Measurements from ENCODE around the gene GINS1.
A peak's percentile ranks its signal among the peaks of the same experiment; 100 is the strongest.

GINS1 gene

DNA sequence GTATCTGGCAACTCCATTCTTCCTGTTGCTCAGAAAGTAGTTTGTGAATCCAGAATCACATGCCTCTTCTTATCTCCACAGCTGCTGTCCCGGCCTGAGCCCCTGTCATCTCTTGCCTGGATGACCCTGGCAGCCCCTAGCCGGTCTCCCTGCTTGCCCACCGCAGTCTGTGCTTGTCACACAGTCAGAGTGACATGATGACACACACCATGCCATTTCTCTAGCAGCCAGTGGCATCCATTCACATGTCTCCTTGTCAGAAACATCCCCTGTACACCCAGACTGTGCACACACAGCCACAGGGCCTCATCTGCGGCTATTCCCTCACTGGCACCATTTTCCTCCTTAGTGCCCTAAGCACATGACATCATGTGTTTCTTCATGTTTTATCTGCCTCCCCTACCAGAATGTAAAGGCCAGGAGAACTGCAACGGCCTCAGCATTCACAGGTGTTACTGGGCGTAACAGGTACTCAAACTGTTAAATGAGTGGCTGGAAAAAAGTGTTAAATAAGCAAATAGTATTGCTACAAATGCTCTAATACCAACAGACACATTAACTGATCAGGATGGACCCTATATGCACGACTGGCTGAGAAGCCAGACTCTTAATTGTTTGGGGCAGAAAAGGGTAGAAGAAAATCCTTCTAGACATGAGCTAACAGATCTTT, 26.4 kb upstream of the GINS1 start:
- TF ChIP-seq, protein P1, sequence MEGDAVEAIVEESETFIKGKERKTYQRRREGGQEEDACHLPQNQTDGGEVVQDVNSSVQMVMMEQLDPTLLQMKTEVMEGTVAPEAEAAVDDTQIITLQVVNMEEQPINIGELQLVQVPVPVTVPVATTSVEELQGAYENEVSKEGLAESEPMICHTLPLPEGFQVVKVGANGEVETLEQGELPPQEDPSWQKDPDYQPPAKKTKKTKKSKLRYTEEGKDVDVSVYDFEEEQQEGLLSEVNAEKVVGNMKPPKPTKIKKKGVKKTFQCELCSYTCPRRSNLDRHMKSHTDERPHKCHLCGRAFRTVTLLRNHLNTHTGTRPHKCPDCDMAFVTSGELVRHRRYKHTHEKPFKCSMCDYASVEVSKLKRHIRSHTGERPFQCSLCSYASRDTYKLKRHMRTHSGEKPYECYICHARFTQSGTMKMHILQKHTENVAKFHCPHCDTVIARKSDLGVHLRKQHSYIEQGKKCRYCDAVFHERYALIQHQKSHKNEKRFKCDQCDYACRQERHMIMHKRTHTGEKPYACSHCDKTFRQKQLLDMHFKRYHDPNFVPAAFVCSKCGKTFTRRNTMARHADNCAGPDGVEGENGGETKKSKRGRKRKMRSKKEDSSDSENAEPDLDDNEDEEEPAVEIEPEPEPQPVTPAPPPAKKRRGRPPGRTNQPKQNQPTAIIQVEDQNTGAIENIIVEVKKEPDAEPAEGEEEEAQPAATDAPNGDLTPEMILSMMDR (IDR thresholded peaks at IDR 0.05): no peak
- H3K36me3 ChIP-seq: no peaks in the 10 kb centered on the region
- H3K4me3 ChIP-seq (ENCODE audit: low read depth in 1 of 2, low read length in 1 of 2): no peak overlapping the region

DNA sequence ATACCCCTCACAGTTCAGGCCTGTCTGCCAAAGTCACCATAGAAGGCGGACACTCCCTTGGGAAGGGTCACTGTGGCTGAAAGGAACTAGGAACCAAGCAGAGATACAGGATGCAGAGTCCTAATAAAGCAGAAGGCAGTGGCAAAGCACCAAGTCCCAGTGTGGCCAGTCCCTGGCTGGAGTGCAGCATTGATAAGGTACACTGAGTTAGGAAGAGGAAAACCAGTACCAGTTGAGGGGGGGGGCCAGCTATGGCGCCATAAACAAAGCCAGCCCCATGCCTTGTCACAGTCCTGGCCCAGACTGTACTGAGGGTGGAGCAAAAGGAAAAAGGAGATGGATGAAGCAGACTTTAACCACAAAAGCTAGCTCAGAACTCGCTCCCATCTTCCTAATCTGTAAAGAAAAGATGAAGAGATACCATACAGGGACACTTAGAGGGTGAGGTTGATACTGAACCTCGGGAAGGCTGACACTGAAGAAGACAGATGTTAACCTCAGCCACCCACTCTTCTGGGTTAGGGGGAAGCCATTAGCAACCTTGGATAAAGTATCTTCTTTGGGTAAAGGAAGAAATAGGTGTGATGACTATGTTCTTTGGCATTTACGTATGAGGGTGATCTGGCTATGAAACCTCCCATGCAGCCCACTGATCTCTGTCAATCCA, 24.6 kb upstream of the GINS1 start:
- H3K27me3 ChIP-seq: no peaks in the 10 kb centered on the region
- H3K4me3 ChIP-seq (ENCODE audit: low read depth in 1 of 2, low read length in 1 of 2): no peak overlapping the region
- H3K9me3 ChIP-seq: no peaks in the 10 kb centered on the region
- no peak overlapping the region for H3K27ac ChIP-seq
- no peaks in the 10 kb centered on the region for H3K4me1 ChIP-seq (ENCODE audit: control insufficient read depth in 1 of 2, insufficient read depth in 1 of 2, low read depth in 1 of 2, low read length in 1 of 2)
- TF ChIP-seq, protein P1 (IDR thresholded peaks at IDR 0.05): no peak
- H3K36me3 ChIP-seq: no peaks in the 10 kb centered on the region

More for the DNA sequence above, 26.4 kb upstream of the GINS1 start:
- no peaks in the 10 kb centered on the region for H3K9me3 ChIP-seq
- H3K4me1 ChIP-seq (ENCODE audit: control insufficient read depth in 1 of 2, insufficient read depth in 1 of 2, low read depth in 1 of 2, low read length in 1 of 2): no peaks in the 10 kb centered on the region
- no peak overlapping the region for H3K27ac ChIP-seq
- H3K27me3 ChIP-seq: no peaks in the 10 kb centered on the region

DNA sequence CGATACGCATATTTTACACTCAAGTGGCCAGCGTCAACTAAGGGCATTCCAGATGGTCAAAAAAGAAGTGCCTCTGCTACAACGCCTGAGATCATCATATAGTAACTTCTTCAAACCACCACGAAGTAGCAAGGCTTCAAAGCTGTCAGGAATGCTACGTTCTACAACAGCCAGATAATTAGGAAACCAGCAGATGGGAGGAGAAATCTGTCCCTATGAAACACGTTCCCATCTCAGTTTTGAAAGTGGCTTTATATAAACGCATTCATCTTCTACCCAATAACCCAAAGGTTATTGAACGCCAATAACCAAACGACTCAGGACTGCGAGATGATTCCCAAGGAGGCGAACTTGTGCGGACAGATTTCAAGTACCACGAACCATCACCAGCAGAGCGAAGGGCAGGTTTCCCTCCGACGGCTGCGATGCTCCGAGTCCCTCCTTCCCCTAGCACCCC, 18.0 kb upstream of the GINS1 start:
- H3K27ac ChIP-seq: no peak overlapping the region
- no peaks in the 10 kb centered on the region for H3K36me3 ChIP-seq
- peak overlapping the region; percentile 64 to 68 for H3K4me3 ChIP-seq (ENCODE audit: low read depth in 1 of 2, low read length in 1 of 2)
- H3K27me3 ChIP-seq: peaks cover 16% of the 10 kb centered on the region
- H3K9me3 ChIP-seq: no peaks in the 10 kb centered on the region
- H3K4me1 ChIP-seq (ENCODE audit: control insufficient read depth in 1 of 2, insufficient read depth in 1 of 2, low read depth in 1 of 2, low read length in 1 of 2): peaks cover 19 to 21% of the 10 kb centered on the region in 2 experiments
- TF ChIP-seq, protein P1 (IDR thresholded peaks at IDR 0.05): no peak

DNA sequence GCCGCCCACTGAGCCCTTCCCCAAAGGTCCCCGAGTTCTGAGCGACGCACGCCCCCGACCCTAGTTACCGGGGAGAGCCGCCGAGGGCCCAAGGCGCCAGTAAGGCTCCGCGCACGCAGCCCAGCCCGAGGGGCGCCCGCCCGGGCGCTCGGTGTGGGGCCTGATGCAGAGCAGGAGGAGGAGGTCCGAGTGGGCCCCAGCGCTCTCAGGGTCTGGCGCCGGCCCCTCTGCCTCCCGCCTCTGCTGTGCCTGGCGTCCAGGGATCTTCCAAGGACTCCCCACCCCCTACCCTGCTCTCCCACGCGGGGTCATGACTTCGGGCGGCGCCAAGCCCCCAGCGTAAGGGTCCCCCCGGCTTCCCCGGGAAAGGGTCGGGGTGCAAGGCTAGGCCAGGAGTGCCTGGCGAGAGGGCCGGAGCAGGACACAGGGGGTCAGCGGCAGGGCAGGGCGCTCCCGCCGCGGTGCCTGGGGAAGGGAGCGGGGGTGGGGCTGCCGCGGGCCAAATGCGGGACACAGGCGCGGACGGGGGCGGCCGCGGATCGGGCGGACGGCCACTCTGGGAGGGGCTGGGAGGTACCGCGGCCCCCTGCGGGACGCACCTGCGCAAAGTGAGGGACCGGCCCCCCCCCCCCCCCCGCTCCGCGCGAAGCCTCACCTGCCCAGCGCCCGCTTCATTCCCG, 17.5 kb upstream of the GINS1 start:
- Histone ChIP-seq H3K27me3 (peaks cover 16% of the 10 kb centered on the region), H3K27ac (peak overlapping the region; percentile 77), H3K36me3 (no peaks in the 10 kb centered on the region), H3K9me3 (no peaks in the 10 kb centered on the region), H3K4me3 (ENCODE audit: low read depth in 1 of 2, low read length in 1 of 2) (peak overlapping the region; percentile 64 to 68), H3K4me1 (ENCODE audit: control insufficient read depth in 1 of 2, insufficient read depth in 1 of 2, low read depth in 1 of 2, low read length in 1 of 2) (peaks cover 19 to 21% of the 10 kb centered on the region in 2 experiments)
- TF ChIP-seq, protein P1 (IDR thresholded peaks at IDR 0.05): no peak

DNA sequence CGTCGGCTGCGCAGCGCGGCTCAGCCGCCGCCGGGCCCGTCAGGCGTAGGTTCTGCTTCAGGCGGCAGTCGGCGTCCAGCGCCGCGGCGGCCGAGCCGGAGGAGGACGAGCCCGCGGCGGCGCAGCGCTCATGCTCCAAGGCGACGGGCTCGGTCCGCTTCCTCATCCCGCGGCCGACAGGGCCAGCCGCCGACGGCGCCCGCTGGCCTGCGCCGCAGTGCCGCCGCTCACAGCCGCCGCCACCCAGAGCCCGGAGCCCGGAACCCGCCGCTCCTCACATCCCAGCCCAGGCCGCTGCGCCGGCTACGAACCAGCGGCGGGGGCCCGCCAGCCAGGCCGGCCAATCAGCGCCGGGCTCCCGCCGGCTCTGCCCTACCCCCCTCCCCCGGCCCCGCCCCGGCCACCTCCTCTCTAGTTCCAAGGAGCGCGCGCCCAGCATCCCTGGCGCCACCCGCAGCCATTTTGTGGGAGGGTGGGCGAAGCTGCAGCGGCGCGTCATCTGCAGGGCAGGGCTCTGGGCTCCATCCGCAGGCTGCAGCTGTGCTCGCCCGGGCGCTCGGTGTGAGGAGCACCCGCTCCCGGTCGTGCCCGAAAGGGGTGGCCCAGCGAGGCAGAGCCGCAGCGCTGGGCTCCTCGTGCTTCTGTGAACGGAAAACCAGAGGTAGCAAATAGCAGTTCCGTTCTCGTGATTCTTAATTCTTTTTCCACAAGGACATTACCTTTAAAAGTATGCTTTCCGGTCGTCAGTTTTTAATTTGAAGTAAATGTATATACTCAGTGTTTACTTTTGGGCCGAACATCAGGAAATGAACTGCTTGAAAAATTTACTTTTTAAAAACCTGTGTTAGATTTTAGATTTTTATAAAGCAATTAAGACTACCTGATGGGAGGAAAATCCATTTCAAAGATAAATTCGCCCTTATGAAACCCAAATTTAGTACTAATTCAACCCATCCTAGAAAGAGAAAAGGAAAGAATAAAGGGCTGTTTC, 16.6 kb upstream of the GINS1 start, which contains the start of gene ABHD12:
ABHD12 (minus strand) TSS at position 298 of the 991 bp plus-strand sequence; CDS start at position 166, 132 bp downstream.
- H3K4me1 ChIP-seq (ENCODE audit: control insufficient read depth in 1 of 2, insufficient read depth in 1 of 2, low read depth in 1 of 2, low read length in 1 of 2): peaks cover 19 to 21% of the 10 kb centered on the region in 2 experiments
- H3K4me3 ChIP-seq (ENCODE audit: low read depth in 1 of 2, low read length in 1 of 2): peak within 1 kb of the TSS; percentile 64 to 68
- peaks cover 16% of the 10 kb centered on the region for H3K27me3 ChIP-seq
- peak within 1 kb of the TSS; percentile 77 for H3K27ac ChIP-seq
- H3K9me3 ChIP-seq: no peaks in the 10 kb centered on the region
- TF ChIP-seq, protein P1 (IDR thresholded peaks at IDR 0.05): peak; percentile 38
- H3K36me3 ChIP-seq: no peaks in the 10 kb centered on the region
